Choroid plexus epithelial cell (primary cell): ENCODE results near the gene AP4S1.

Experiments
- DNase-seq: peaks from one replicate; pipeline ENCODE4 v3.0.0-alpha.2; 2010; ENCODE audit warnings: low read depth
- H3K4me3 ChIP-seq: 2 replicates; pipeline ENCODE4 v1.5.1; 2011; ENCODE audit warnings: low read depth, mild to moderate bottlenecking, control low read depth, low read length, moderate library complexity
- CTCF ChIP-seq: conservative IDR thresholded peaks from 2 replicates; pipeline ENCODE4 v1.5.1; 2011; ENCODE audit warnings: low read depth, mild to moderate bottlenecking, control low read depth, inconsistent platforms, low read length, moderate library complexity

AP4S1 gene

GRCh38 chr14:31021576-31021949 is 3.9 kb upstream of the AP4S1 start:
- no peak overlapping the region for H3K4me3 ChIP-seq
- TF ChIP-seq CTCF: no peak
- DNase-seq: no peak

GRCh38 chr14:31022386-31022785 is 3.1 kb upstream of the AP4S1 start:
- H3K4me3 ChIP-seq: no peak overlapping the region
- DNase-seq: no peak
- TF ChIP-seq CTCF: no peak

GRCh38 chr14:31024010-31024480 is 1.4 kb upstream of the AP4S1 start:
- no peak for DNase-seq
- no peak for TF ChIP-seq CTCF

GRCh38 chr14:31024577-31025366 is 677 bp upstream of the AP4S1 start:
- H3K4me3 ChIP-seq: peak overlapping the region; percentile 97
- DNase-seq: peak; percentile 42
- TF ChIP-seq CTCF: no peak

More at GRCh38 chr14:31024010-31024480, 1.4 kb upstream of the AP4S1 start:
- peak overlapping the region; percentile 97 for H3K4me3 ChIP-seq

GRCh38 chr14:31026077-31026449 is 614 bp downstream of the AP4S1 start, which contains the start of gene STRN3:
Gene STRN3, minus strand, starts transcription at chr14:31026379. Its CDS starts 194 bp downstream, at chr14:31026185.
- TF ChIP-seq CTCF: no peak
- H3K4me3 ChIP-seq: peak within 1 kb of the TSS; percentile 97

GRCh38 chr14:31026450-31027235 is 1.2 kb downstream of the AP4S1 start:
- no peak for TF ChIP-seq CTCF
- DNase-seq: peak; percentile 98
- peak overlapping the region; percentile 97 for H3K4me3 ChIP-seq

More at GRCh38 chr14:31026077-31026449, 614 bp downstream of the AP4S1 start, which contains the start of gene STRN3:
- DNase-seq: no peak
